ENCODE measurements around the gene DMGDH. TPM values are rescaled to one million over a fixed set of nuclear protein-coding genes. Genes with fewer than 3 reads are reported as not detected.

DMGDH gene
- total RNA-seq, 6 experiments from 2014 or later, result 55.7 to 128 (median 83.5) TPM

DNA sequence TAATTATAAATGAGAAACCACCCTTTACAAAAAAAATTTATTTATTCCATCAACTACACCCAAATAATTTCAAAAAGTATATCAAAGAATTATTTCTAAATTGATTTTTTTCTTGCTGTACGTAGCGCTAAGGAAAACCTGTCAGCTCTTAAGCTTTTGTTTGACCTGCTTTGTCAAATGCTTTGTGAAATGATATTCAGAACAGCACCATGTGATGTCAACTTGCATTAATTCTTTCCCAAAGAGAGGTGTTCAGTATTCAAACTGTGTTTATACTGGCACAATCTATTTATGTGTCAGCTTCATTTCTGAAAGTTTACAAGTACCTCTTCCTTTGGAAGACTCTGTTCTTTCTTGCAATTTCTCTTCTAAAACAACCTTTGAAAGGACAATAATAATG lies 72.4 kb downstream of the DMGDH start:
- ATAC-seq (no peak), DNase-seq (no peak)
- no peaks in the 10 kb centered on the region for H3K27me3 ChIP-seq
- no peak for TF ChIP-seq POLR2A (IDR thresholded peaks at IDR 0.05)
- TF ChIP-seq, protein P1, sequence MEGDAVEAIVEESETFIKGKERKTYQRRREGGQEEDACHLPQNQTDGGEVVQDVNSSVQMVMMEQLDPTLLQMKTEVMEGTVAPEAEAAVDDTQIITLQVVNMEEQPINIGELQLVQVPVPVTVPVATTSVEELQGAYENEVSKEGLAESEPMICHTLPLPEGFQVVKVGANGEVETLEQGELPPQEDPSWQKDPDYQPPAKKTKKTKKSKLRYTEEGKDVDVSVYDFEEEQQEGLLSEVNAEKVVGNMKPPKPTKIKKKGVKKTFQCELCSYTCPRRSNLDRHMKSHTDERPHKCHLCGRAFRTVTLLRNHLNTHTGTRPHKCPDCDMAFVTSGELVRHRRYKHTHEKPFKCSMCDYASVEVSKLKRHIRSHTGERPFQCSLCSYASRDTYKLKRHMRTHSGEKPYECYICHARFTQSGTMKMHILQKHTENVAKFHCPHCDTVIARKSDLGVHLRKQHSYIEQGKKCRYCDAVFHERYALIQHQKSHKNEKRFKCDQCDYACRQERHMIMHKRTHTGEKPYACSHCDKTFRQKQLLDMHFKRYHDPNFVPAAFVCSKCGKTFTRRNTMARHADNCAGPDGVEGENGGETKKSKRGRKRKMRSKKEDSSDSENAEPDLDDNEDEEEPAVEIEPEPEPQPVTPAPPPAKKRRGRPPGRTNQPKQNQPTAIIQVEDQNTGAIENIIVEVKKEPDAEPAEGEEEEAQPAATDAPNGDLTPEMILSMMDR (IDR thresholded peaks at IDR 0.05), result no peak
- peaks cover 0 to 6% (median 0%) of the 10 kb centered on the region in 4 donors for H3K4me1 ChIP-seq
- 94% methylated on average over 2 of the region's 2 CpGs for WGBS (ENCODE audit: insufficient coverage, low coverage, low lambda C conversion rate, missing lambda C conversion rate)
- H3K36me3 ChIP-seq, result no peaks in the 10 kb centered on the region
- intact Hi-C loops (cut with DNase I), result no loop called here
- H3K4me3 ChIP-seq, result no peak overlapping the region
- H3K9me3 ChIP-seq, result no peaks in the 10 kb centered on the region
- H3K27ac ChIP-seq, result no peak overlapping the region

DNA sequence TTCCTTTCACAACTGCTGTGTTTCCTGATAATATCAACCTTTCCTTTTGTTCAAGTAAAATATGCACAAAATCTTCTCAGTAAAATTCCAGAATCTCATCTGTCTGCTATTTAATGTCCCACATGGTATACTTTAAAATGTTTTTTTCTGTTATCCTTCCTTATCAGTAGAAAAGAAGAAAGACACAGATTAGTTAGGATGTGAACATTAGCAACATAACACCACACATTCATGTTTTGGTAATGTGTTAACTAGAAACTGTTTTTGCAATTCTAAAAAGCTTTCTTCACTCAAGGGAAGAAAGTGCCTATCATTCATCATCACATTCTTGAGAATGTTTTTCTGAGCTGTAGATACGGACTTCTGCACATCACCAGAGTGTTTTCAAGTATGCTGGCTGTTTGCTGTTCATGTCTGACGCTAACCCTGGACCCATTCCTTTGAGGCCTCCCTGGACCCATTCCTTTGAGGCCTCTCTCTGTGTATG lies 73.9 kb downstream of the DMGDH start:
- Histone ChIP-seq H3K36me3 (no peaks in the 10 kb centered on the region), H3K9me3 (no peaks in the 10 kb centered on the region), H3K4me3 (no peak overlapping the region), H3K4me1 (no peaks in the 10 kb centered on the region), H3K27me3 (no peaks in the 10 kb centered on the region), H3K27ac (no peak overlapping the region)
- 60% methylated on average over 2 of the region's 2 CpGs for WGBS (ENCODE audit: insufficient coverage, low coverage, low lambda C conversion rate, missing lambda C conversion rate)
- intact Hi-C loops (cut with DNase I), result no loop called here
- DNase-seq (no peak), ATAC-seq (no peak)
- TF ChIP-seq, protein P1 (IDR thresholded peaks at IDR 0.05), result no peak
- TF ChIP-seq POLR2A (IDR thresholded peaks at IDR 0.05), result no peak

DNA sequence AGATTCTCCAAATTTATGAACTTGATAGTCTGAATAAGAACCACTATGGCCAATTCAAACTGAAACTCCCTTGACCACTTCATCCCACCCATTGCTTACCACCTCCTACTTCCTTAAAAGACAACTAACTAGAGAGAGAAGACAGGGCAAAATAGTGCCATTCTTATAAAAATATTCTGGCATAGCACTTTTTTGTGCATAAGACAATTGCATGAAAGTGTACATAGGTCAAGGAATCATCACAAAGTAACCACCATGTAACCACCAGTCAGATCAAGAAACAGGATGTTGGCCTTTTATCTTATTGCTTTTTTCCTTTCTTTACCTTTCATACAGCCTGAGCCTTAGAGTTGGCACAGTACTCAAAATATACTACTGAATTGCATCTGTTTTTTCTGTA lies 76.3 kb downstream of the DMGDH start:
- no peak for ATAC-seq
- intact Hi-C loops (cut with DNase I), result no loop called here
- Histone ChIP-seq H3K9me3 (no peaks in the 10 kb centered on the region), H3K36me3 (no peaks in the 10 kb centered on the region), H3K27ac (no peak overlapping the region), H3K4me3 (no peak overlapping the region), H3K27me3 (no peaks in the 10 kb centered on the region), H3K4me1 (no peaks in the 10 kb centered on the region)
- DNase-seq, result no peak
- no peak for TF ChIP-seq POLR2A (IDR thresholded peaks at IDR 0.05)
- TF ChIP-seq, protein P1 (IDR thresholded peaks at IDR 0.05), result no peak

DNA sequence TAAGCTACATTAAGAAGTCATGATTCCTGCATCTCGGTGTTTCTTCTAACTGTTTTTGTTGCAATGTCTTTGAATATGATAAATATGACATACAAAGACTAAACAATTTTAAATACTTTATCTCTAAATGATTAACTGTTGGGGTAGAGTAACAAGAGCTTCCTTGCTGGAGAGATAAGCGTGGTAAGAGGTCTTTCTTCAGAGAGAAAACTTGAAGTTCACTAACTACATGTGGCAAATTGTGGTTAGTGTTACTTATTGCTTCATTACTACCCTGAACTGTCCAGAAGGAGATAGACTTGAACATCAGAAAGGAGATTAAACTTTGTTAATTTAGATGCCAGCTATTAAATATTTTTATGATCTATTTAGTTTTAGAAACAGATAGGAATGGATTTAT lies 77.3 kb downstream of the DMGDH start:
- H3K27ac ChIP-seq, result no peak overlapping the region
- intact Hi-C loops (cut with DNase I), result no loop called here
- WGBS (ENCODE audit: insufficient coverage, low coverage, low lambda C conversion rate, missing lambda C conversion rate), result 68% methylated on average over 2 of the region's 2 CpGs
- H3K4me1 ChIP-seq, result no peaks in the 10 kb centered on the region
- no peak overlapping the region for H3K4me3 ChIP-seq
- no peak for TF ChIP-seq POLR2A (IDR thresholded peaks at IDR 0.05)
- TF ChIP-seq, protein P1 (IDR thresholded peaks at IDR 0.05), result no peak
- DNase-seq (no peak), ATAC-seq (no peak)
- H3K9me3 ChIP-seq, result no peaks in the 10 kb centered on the region
- no peaks in the 10 kb centered on the region for H3K27me3 ChIP-seq
- no peaks in the 10 kb centered on the region for H3K36me3 ChIP-seq

DNA sequence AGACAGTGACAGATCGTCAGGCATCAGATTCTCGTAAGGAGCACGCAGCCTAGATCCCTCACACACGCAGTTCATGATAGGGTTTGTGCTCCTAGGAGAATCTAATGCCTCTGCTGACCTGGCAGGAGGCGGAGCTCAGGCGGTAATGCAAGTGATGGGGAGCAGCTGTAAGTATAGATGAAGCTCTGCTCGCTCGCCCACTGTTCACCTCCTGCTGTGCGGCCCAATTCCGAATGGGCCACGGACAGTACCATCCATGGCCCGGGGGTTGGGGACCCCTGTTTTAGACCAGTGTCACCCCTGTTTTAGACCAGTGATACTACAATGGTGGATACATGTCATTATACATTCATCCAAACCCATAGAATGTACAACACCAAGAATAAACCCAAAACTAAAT lies 80.4 kb downstream of the DMGDH start:
- TF ChIP-seq POLR2A (IDR thresholded peaks at IDR 0.05), result no peak
- TF ChIP-seq, protein P1 (IDR thresholded peaks at IDR 0.05), result no peak
- DNase-seq, result no peak
- Histone ChIP-seq H3K27ac (no peak overlapping the region), H3K27me3 (no peaks in the 10 kb centered on the region), H3K9me3 (no peaks in the 10 kb centered on the region), H3K36me3 (no peaks in the 10 kb centered on the region), H3K4me1 (peaks cover 0 to 8% (median 3%) of the 10 kb centered on the region in 4 donors), H3K4me3 (no peak overlapping the region)
- intact Hi-C loops (cut with DNase I), result no loop called here
- ATAC-seq, result no peak
- WGBS (ENCODE audit: insufficient coverage, low coverage, low lambda C conversion rate, missing lambda C conversion rate), result 100% methylated on average over 4 of the region's 12 CpGs

All from right lobe of liver (tissue), 6 donors.